PC-3 (cell line): ENCODE measurements around the gene SCGB1C2. TPM values are rescaled to one million over a fixed set of nuclear protein-coding genes. Genes with fewer than 3 reads are reported as not detected.

Source experiments
- ATAC-seq: fragments of 200-7000 bp; cut with Tn5 transposase; 2 replicates; pipeline ENCODE4 v1.9.1; 2020; ENCODE audit warnings: mild to moderate bottlenecking, moderate library complexity
- BruUV-seq: library from RNA; stranded (reverse); fragments of 400-500 nt; replicated peaks from 2 replicates; lab custom pipeline; 2021; lab: Mats Ljungman, UMichigan
- CTCF ChIA-PET: fragments of 300-600 bp; sonication (Branson Sonifier 250); formaldehyde crosslinking; loops from one replicate; lab custom pipeline; 2022; ENCODE audit warnings: antibody characterized with exemption; lab: Charles Lee
- POLR2A ChIA-PET: fragments of 300-600 bp; sonication (Branson Sonifier 250); formaldehyde crosslinking; loops from one replicate; lab custom pipeline; 2022; ENCODE audit warnings: antibody characterized with exemption; ENCODE audit not compliant: unreplicated experiment; lab: Charles Lee
- DNase-seq: peaks from one replicate; pipeline ENCODE4 v3.0.0-alpha.2; 2015
- H2AFZ ChIP-seq: fragments of 300-600 bp; sonication (generic); 2 replicates; pipeline ENCODE4 v1.6.0; 2016; ENCODE audit warnings: antibody characterized with exemption, low read length
- H3F3A ChIP-seq: fragments of 300-600 bp; sonication (generic); one replicate; pipeline ENCODE4 v1.6.0; 2017; ENCODE audit warnings: antibody characterized with exemption, low read length, control low read depth, mild to moderate bottlenecking; ENCODE audit not compliant: unreplicated experiment
- H3K27ac ChIP-seq: fragments of 300-600 bp; sonication (generic); 2 replicates; pipeline ENCODE4 v1.5.1; 2016; ENCODE audit warnings: mild to moderate bottlenecking, low read length
- H3K27me3 ChIP-seq: fragments of 300-600 bp; sonication (generic); 2 replicates; pipeline ENCODE4 v1.6.1; 2016; ENCODE audit warnings: low read length, mixed read lengths
- H3K36me3 ChIP-seq: fragments of 300-600 bp; sonication (generic); 2 replicates; pipeline ENCODE4 v1.6.1; 2016; ENCODE audit warnings: low read depth, mixed run types, low read length, mixed read lengths
- H3K4me1 ChIP-seq: fragments of 300-600 bp; sonication (generic); 2 replicates; pipeline ENCODE4 v1.5.1; 2016; ENCODE audit warnings: low read length; ENCODE audit not compliant: insufficient read depth
- H3K4me2 ChIP-seq: fragments of 300-600 bp; sonication (generic); 2 replicates; pipeline ENCODE4 v1.6.0; 2016; ENCODE audit warnings: low read length
- H3K4me3 ChIP-seq: fragments of 300-600 bp; sonication (generic); 2 replicates; pipeline ENCODE4 v1.5.1; 2016; ENCODE audit warnings: mild to moderate bottlenecking, low read length, mixed read lengths
- H3K79me2 ChIP-seq: fragments of 300-600 bp; sonication (generic); 2 replicates; pipeline ENCODE4 v1.6.1; 2017; ENCODE audit warnings: low read length, mixed read lengths
- H3K9ac ChIP-seq: fragments of 300-600 bp; sonication (generic); 2 replicates; pipeline ENCODE4 v1.6.0; 2016; ENCODE audit warnings: mild to moderate bottlenecking, low read length
- H3K9me2 ChIP-seq: fragments of 300-600 bp; sonication (generic); replicated peaks from 2 replicates; pipeline ENCODE4 v1.6.1; 2016; ENCODE audit warnings: mixed run types, low read length, mixed read lengths
- H3K9me3 ChIP-seq: fragments of 300-600 bp; sonication (generic); 2 replicates; pipeline ENCODE4 v1.6.1; 2016; ENCODE audit warnings: low read length, mixed read lengths
- H4K20me1 ChIP-seq: fragments of 300-600 bp; sonication (generic); 2 replicates; pipeline ENCODE4 v1.6.1; 2016; ENCODE audit warnings: low read length, mixed read lengths
- EZH2 ChIP-seq: fragments of 300-600 bp; sonication (generic); IDR thresholded peaks from one replicate; pipeline ENCODE4 v1.6.1; 2017; ENCODE audit warnings: antibody characterized with exemption, mild to moderate bottlenecking, low read length; ENCODE audit not compliant: unreplicated experiment
- EZH2phosphoT487 ChIP-seq: fragments of 300-600 bp; sonication (generic); IDR thresholded peaks from 2 replicates; pipeline ENCODE4 v1.6.1; 2018; ENCODE audit warnings: mild to moderate bottlenecking, antibody characterized with exemption, low read length, borderline replicate concordance
- intact Hi-C: fragments of 100-400 bp; cut with micrococcal nuclease; formaldehyde crosslinking; loops from 2 replicates; pipeline ENCODE4 v1.9.0; 2023
- total RNA-seq: library from RNA; depleted of rRNA; stranded (reverse); fragments of >200 nt; gene quantifications from 2 replicates; pipeline ENCODE4 v1.2.3, GENCODE V29; 2014; rRNA removed
- TF ChIP-seq, protein P1 (sequence below): fragments of 300-600 bp; sonication (generic); conservative IDR thresholded peaks from 2 replicates; pipeline ENCODE4 v1.5.1; 2017; ENCODE audit warnings: antibody characterized with exemption, low read depth, mild to moderate bottlenecking, low read length

The SCGB1C2 gene
- total RNA-seq, 1 experiment from 2014 or later = not detected

GRCh38 chr17:185445-186138, 48.2 kb downstream of the SCGB1C2 start:
- no peaks in the 10 kb centered on the region for H3K79me2 ChIP-seq
- no peaks in the 10 kb centered on the region for H3K36me3 ChIP-seq
- intact Hi-C loops = no loop called here
- H3K4me2 ChIP-seq = no peak overlapping the region
- no peaks in the 10 kb centered on the region for H3K9me2 ChIP-seq
- H4K20me1 ChIP-seq = no peaks in the 10 kb centered on the region
- ATAC-seq (no peak), DNase-seq (no peak)
- H3K9me3 ChIP-seq = no peaks in the 10 kb centered on the region
- POLR2A ChIA-PET = no interaction called here
- no peaks in the 10 kb centered on the region for H3K4me1 ChIP-seq
- H3K9ac ChIP-seq = no peak overlapping the region
- H3F3A ChIP-seq = no peaks in the 10 kb centered on the region
- no peak overlapping the region for H3K4me3 ChIP-seq
- H2AFZ ChIP-seq = no peak overlapping the region
- no TSS peak for BruUV-seq
- peaks cover 10% of the 10 kb centered on the region for H3K27me3 ChIP-seq
- CTCF ChIA-PET = no interaction called here
- H3K27ac ChIP-seq = no peak overlapping the region
- TF ChIP-seq, protein P1, sequence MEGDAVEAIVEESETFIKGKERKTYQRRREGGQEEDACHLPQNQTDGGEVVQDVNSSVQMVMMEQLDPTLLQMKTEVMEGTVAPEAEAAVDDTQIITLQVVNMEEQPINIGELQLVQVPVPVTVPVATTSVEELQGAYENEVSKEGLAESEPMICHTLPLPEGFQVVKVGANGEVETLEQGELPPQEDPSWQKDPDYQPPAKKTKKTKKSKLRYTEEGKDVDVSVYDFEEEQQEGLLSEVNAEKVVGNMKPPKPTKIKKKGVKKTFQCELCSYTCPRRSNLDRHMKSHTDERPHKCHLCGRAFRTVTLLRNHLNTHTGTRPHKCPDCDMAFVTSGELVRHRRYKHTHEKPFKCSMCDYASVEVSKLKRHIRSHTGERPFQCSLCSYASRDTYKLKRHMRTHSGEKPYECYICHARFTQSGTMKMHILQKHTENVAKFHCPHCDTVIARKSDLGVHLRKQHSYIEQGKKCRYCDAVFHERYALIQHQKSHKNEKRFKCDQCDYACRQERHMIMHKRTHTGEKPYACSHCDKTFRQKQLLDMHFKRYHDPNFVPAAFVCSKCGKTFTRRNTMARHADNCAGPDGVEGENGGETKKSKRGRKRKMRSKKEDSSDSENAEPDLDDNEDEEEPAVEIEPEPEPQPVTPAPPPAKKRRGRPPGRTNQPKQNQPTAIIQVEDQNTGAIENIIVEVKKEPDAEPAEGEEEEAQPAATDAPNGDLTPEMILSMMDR = no peak
- TF ChIP-seq EZH2phosphoT487 (no peak), EZH2 (no peak)

- Histone ChIP-seq H2AFZ (no peak overlapping the region), H3K4me2 (no peak overlapping the region), H3K9me3 (no peaks in the 10 kb centered on the region), H3F3A (no peaks in the 10 kb centered on the region), H3K36me3 (no peaks in the 10 kb centered on the region), H3K27ac (no peak overlapping the region), H3K4me1 (no peaks in the 10 kb centered on the region), H3K79me2 (no peaks in the 10 kb centered on the region), H4K20me1 (no peaks in the 10 kb centered on the region), H3K9me2 (no peaks in the 10 kb centered on the region), H3K9ac (no peak overlapping the region), H3K4me3 (no peak overlapping the region), H3K27me3 (0 out of 2 replicates have a peak, but pooled peaks cover 2% of the 10 kb centered on the region)
- TF ChIP-seq, protein P1 = no peak
- TF ChIP-seq EZH2phosphoT487 (no peak), EZH2 (no peak)
- BruUV-seq = no TSS peak
- POLR2A ChIA-PET = no interaction called here
- CTCF ChIA-PET = no interaction called here
- intact Hi-C loops = no loop called here
- ATAC-seq (no peak), DNase-seq (no peak)
These were observed 49.8 kb downstream of the SCGB1C2 start for GRCh38 chr17:187130-187529.

Other genes starting within 250 kb of the SCGB1C2 start
- gene DOC2B, start 44.1 kb downstream of the SCGB1C2 start, total RNA-seq = 0.46 and 0.69 TPM in 2 replicates
- gene RPH3AL, start 215.2 kb downstream of the SCGB1C2 start, total RNA-seq = 24.9 and 30.8 TPM in 2 replicates